ENCODE measurements around the gene MTMR10. TPM values are rescaled to one million over a fixed set of nuclear protein-coding genes. Genes with fewer than 3 reads are reported as not detected.

The MTMR10 gene
- total and polyA plus RNA-seq, 9 donors, result 14.1 to 35.8 (median 23.4) TPM

- no peaks in the 10 kb centered on the region for H3K4me1 ChIP-seq (ENCODE audit: insufficient read depth)
- TF ChIP-seq EP300 (IDR thresholded peaks at IDR 0.05) (no peak), CTCF (IDR thresholded peaks at IDR 0.05) (no peak), POLR2A (IDR thresholded peaks at IDR 0.05) (no peak)
- no peak for DNase-seq
- intact Hi-C loops (cut with DNase I), result no loop called here
- H3K4me3 ChIP-seq, result no peak overlapping the region
- no peaks in the 10 kb centered on the region for H3K9me3 ChIP-seq
- no peaks in the 10 kb centered on the region for H3K27me3 ChIP-seq
- no peak overlapping the region for H3K27ac ChIP-seq
- 87 to 90% (median 88%) methylated on average over 4 of the region's 4 CpGs for whole genome bisulfite sequencing, 3 donors
- H3K36me3 ChIP-seq, result no peaks in the 10 kb centered on the region
Measured at GRCh38 chr15:30921106-30921505, 70.3 kb downstream of the MTMR10 start.

DNA sequence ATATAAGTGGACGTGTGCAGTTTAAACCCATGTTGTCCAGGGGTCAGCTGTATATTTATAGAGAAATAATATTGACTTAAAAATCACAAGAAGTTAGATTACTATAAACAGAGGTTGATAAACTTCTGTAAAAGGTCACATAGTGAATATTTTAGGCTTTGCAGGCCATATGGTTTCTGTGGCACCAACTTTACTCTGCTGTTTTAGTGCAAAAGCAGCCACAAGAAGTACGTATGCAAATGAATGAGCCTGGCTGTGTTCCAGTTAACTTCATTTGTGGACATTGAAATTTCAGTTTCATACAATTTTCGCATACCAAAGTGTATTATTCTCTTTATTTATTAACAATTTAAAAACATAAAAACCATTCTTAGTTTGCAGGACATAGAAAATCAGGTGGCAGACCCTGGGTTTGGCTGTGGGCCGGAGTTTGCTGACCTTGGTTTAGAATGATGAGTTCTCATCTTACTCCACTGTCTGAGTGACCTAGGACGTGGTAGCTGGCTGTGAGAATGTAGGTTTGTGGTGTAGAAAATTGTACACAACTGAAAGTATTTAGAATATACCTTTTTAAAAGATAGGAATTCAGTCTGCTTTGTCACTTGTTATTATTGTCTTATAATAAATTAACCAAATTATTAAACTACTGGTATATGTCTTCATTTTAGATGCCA is 71.4 kb downstream of the MTMR10 start:
- no peak for DNase-seq
- WGBS, 3 donors, result 69 to 74% (median 73%) methylated on average over 5 of the region's 5 CpGs
- intact Hi-C loops (cut with DNase I), result no loop called here
- no peak overlapping the region for H3K4me3 ChIP-seq
- H3K36me3 ChIP-seq, result no peaks in the 10 kb centered on the region
- no peaks in the 10 kb centered on the region for H3K4me1 ChIP-seq (ENCODE audit: insufficient read depth)
- TF ChIP-seq CTCF (IDR thresholded peaks at IDR 0.05) (no peak), EP300 (IDR thresholded peaks at IDR 0.05) (no peak), POLR2A (IDR thresholded peaks at IDR 0.05) (no peak)
- no peak overlapping the region for H3K27ac ChIP-seq
- no peaks in the 10 kb centered on the region for H3K9me3 ChIP-seq
- no peaks in the 10 kb centered on the region for H3K27me3 ChIP-seq

- no peak for TF ChIP-seq EP300 (IDR thresholded peaks at IDR 0.05)
- TF ChIP-seq CTCF (IDR thresholded peaks at IDR 0.05), result no peak
- no peak for TF ChIP-seq POLR2A (IDR thresholded peaks at IDR 0.05)
- Histone ChIP-seq H3K4me3 (no peak overlapping the region), H3K4me1 (ENCODE audit: insufficient read depth) (no peaks in the 10 kb centered on the region), H3K9me3 (no peaks in the 10 kb centered on the region), H3K27ac (no peak overlapping the region), H3K27me3 (no peaks in the 10 kb centered on the region), H3K36me3 (no peaks in the 10 kb centered on the region)
- WGBS, 3 donors, result 89 to 93% (median 90%) methylated on average over 5 of the region's 5 CpGs
- no peak for DNase-seq
- intact Hi-C loops (cut with DNase I), result no loop called here
Measured at GRCh38 chr15:30918366-30918765, 73.1 kb downstream of the MTMR10 start.

DNA sequence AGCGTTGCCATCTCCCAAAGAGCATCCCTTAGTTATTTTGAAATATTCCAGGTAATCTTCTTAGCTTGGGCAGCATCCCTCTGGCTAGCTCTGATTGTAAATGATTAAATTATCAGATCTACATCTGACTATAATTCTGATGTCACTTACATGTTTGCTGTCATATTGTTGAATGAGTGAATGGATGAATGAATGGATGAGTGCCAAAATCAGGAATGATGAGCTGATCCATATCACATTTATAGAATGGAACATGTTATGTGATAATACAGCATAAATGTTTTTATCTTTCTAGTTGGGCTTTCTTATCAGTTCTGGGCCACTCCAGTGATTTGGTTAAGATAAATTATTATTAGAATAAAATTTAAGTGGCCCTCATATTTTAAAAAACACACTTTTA is 73.8 kb downstream of the MTMR10 start:
- Histone ChIP-seq H3K27ac (no peak overlapping the region), H3K27me3 (no peaks in the 10 kb centered on the region), H3K9me3 (no peaks in the 10 kb centered on the region), H3K36me3 (no peaks in the 10 kb centered on the region), H3K4me3 (no peak overlapping the region), H3K4me1 (ENCODE audit: insufficient read depth) (no peaks in the 10 kb centered on the region)
- no peak for DNase-seq
- WGBS, 3 donors, result 89 to 93% (median 91%) methylated on average over 1 of the region's 1 CpG
- TF ChIP-seq CTCF (IDR thresholded peaks at IDR 0.05) (no peak), EP300 (IDR thresholded peaks at IDR 0.05) (no peak), POLR2A (IDR thresholded peaks at IDR 0.05) (no peak)
- intact Hi-C loops (cut with DNase I), result no loop called here

All from ovary (tissue), 9 donors.